HUES64 (cell line): ENCODE data around the gene LATS2.
"Not testable (repeated sequence)": the region's sequence is repeated elsewhere in the genome, so short reads cannot be mapped to it uniquely, and the experiment has no call there.

Source experiments
- H3K27ac ChIP-seq: 2 replicates; pipeline ENCODE4 v1.7.0; 2013; ENCODE audit warnings: low read depth, low read length, inconsistent platforms
- H3K27me3 ChIP-seq: 2 replicates; pipeline ENCODE4 v1.6.1; 2013; ENCODE audit warnings: mild to moderate bottlenecking, low read length; ENCODE audit not compliant: insufficient read depth
- H3K36me3 ChIP-seq: 2 replicates; pipeline ENCODE4 v1.6.1; 2013; ENCODE audit warnings: mild to moderate bottlenecking, low read length; ENCODE audit not compliant: insufficient read depth
- H3K4me1 ChIP-seq: 2 replicates; pipeline ENCODE4 v1.6.1; 2013; ENCODE audit warnings: mild to moderate bottlenecking, low read length, moderate library complexity; ENCODE audit not compliant: insufficient read depth
- H3K4me3 ChIP-seq: 2 replicates; pipeline ENCODE4 v1.5.1; 2013; ENCODE audit warnings: mild to moderate bottlenecking, low read length, moderate library complexity
- H3K9ac ChIP-seq: 2 replicates; pipeline ENCODE4 v1.6.1; 2013; ENCODE audit warnings: mild to moderate bottlenecking, low read depth, low read length
- H3K9me3 ChIP-seq: 2 replicates; pipeline ENCODE4 v1.6.1; 2013; ENCODE audit warnings: low read depth, low read length; ENCODE audit not compliant: insufficient read depth
- WGBS: fragments of 150-250, 120-280 bp; methylation state at CpG from one replicate; pipeline ENCODE4 v1.1.7; 2013; ENCODE audit warnings: missing lambda C conversion rate; 5-methylcytosine and 5-hydroxymethylcytosine counted together

Gene LATS2

GRCh38 chr13:21058361-21058760 lies 3.0 kb downstream of the LATS2 start:
- Histone ChIP-seq H3K4me3 (no peak overlapping the region), H3K27ac (no peak overlapping the region), H3K4me1 (peaks cover 26% of the 10 kb centered on the region), H3K9me3 (no peaks in the 10 kb centered on the region), H3K27me3 (0 out of 2 replicates have a peak, but pooled peaks cover 4% of the 10 kb centered on the region), H3K36me3 (peaks cover 3% of the 10 kb centered on the region), H3K9ac (no peak overlapping the region)
- WGBS: 63% methylated on average over 2 of the region's 2 CpGs

GRCh38 chr13:21055511-21056045 lies 5.8 kb downstream of the LATS2 start:
- H3K36me3 ChIP-seq: peaks cover 3% of the 10 kb centered on the region
- H3K4me3 ChIP-seq: no peak overlapping the region
- 92% methylated on average over 2 of the region's 2 CpGs for WGBS

GRCh38 chr13:21055016-21055415 lies 6.4 kb downstream of the LATS2 start:
- Histone ChIP-seq H3K9ac (no peak overlapping the region), H3K27ac (no peak overlapping the region), H3K4me3 (no peak overlapping the region), H3K27me3 (0 out of 2 replicates have a peak, but pooled peaks cover 1% of the 10 kb centered on the region), H3K4me1 (peaks cover 22% of the 10 kb centered on the region), H3K9me3 (no peaks in the 10 kb centered on the region), H3K36me3 (peaks cover 3% of the 10 kb centered on the region)
- 90% methylated on average over 1 of the region's 2 CpGs for WGBS

More at GRCh38 chr13:21055511-21056045, 5.8 kb downstream of the LATS2 start:
- H3K27me3 ChIP-seq: 0 out of 2 replicates have a peak, but pooled peaks cover 4% of the 10 kb centered on the region
- H3K4me1 ChIP-seq: peaks cover 22% of the 10 kb centered on the region
- no peaks in the 10 kb centered on the region for H3K9me3 ChIP-seq
- H3K27ac ChIP-seq: no peak overlapping the region
- H3K9ac ChIP-seq: no peak overlapping the region

DNA sequence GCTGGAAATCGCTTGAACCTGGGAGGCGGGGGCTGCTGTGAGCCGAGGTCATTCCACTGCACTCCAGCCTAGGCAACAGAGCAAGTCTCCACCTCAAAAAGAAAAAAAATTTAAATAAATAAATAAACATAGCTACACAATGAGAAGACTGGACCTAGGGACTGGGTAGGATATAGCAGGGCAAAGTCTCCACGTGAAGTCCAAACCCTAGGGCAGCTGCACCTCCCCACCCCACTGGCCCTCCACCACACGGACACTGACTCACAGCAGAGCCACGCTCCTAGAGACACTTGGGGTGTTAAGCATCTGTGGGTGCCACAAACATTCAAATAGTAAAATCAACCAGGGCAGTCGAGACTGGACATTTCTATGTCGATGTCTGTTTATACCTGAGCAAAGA lies 7.1 kb downstream of the LATS2 start:
- H3K4me3 ChIP-seq: no peak overlapping the region

GRCh38 chr13:21053231-21053630 lies 8.2 kb downstream of the LATS2 start:
- Histone ChIP-seq H3K4me1 (peaks cover 22% of the 10 kb centered on the region), H3K36me3 (peaks cover 3% of the 10 kb centered on the region), H3K27ac (no peak overlapping the region), H3K27me3 (no peaks in the 10 kb centered on the region), H3K9me3 (no peaks in the 10 kb centered on the region), H3K9ac (no peak overlapping the region), H3K4me3 (no peak overlapping the region)
- 93% methylated on average over 5 of the region's 5 CpGs for WGBS

More for the DNA sequence above, 7.1 kb downstream of the LATS2 start:
- Histone ChIP-seq H3K36me3 (peaks cover 3% of the 10 kb centered on the region), H3K9me3 (no peaks in the 10 kb centered on the region), H3K27ac (no peak overlapping the region), H3K4me1 (peaks cover 26% of the 10 kb centered on the region), H3K27me3 (no peaks in the 10 kb centered on the region), H3K9ac (no peak overlapping the region)
- WGBS: 88% methylated on average over 8 of the region's 8 CpGs

DNA sequence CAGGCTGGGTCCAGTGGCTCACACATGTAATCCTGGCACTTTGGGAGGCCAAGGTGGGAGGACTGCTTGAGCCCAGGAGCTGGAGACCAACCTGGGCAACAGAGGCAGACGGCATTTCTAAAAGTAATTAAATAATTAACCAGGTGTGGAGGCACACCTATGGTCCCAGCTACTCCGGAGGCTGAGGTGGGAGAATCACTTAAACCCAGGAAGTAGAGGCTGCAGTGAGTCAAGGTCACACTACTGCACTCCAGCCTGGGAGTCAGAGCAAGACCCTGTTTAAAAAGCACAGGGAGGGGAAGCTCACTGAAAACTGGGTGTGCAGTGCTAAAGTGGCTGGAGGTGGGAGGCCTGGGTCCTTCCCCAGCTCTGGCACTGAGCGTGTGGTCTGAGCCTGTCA lies 9.7 kb downstream of the LATS2 start:
- Histone ChIP-seq H3K27ac (no peak overlapping the region), H3K27me3 (no peaks in the 10 kb centered on the region), H3K4me1 (peaks cover 14% of the 10 kb centered on the region), H3K9me3 (no peaks in the 10 kb centered on the region), H3K36me3 (peaks cover 3% of the 10 kb centered on the region), H3K9ac (no peak overlapping the region), H3K4me3 (no peak overlapping the region)
- WGBS: 98% methylated on average over 3 of the region's 3 CpGs

GRCh38 chr13:21050288-21051197 lies 10.8 kb downstream of the LATS2 start:
- no peaks in the 10 kb centered on the region for H3K27me3 ChIP-seq
- 93% methylated on average over 16 of the region's 16 CpGs for WGBS
- no peak overlapping the region for H3K4me3 ChIP-seq
- peaks cover 11% of the 10 kb centered on the region for H3K36me3 ChIP-seq
- peaks cover 8% of the 10 kb centered on the region for H3K4me1 ChIP-seq
- H3K9ac ChIP-seq: no peak overlapping the region
- no peaks in the 10 kb centered on the region for H3K9me3 ChIP-seq
- no peak overlapping the region for H3K27ac ChIP-seq

DNA sequence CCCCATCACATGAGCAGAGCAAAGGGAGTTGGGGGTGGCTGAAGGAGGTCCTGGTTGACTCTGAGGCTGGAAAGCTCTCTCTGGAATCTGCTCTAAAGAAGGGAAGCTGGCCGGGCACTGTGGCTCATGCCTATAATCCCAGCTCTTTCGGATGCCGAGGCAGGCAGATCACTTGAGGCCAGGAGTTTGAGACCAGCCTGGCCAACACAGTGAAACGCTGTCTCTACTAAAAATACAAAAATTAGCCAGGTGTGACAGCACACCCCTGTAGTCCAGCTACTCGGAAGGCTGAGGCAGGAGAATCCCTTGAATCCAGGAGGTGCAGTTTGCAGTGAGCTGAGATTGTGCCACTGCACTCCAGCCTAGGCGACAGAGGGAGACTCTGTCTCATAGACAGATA lies 11.7 kb downstream of the LATS2 start:
- H3K4me1 ChIP-seq, H3K27me3 ChIP-seq, H3K27ac ChIP-seq, H3K4me3 ChIP-seq, H3K9me3 ChIP-seq, H3K9ac ChIP-seq: not testable (repeated sequence)
- peaks cover 19% of the 10 kb centered on the region for H3K36me3 ChIP-seq
- 87% methylated on average over 6 of the region's 6 CpGs for WGBS

DNA sequence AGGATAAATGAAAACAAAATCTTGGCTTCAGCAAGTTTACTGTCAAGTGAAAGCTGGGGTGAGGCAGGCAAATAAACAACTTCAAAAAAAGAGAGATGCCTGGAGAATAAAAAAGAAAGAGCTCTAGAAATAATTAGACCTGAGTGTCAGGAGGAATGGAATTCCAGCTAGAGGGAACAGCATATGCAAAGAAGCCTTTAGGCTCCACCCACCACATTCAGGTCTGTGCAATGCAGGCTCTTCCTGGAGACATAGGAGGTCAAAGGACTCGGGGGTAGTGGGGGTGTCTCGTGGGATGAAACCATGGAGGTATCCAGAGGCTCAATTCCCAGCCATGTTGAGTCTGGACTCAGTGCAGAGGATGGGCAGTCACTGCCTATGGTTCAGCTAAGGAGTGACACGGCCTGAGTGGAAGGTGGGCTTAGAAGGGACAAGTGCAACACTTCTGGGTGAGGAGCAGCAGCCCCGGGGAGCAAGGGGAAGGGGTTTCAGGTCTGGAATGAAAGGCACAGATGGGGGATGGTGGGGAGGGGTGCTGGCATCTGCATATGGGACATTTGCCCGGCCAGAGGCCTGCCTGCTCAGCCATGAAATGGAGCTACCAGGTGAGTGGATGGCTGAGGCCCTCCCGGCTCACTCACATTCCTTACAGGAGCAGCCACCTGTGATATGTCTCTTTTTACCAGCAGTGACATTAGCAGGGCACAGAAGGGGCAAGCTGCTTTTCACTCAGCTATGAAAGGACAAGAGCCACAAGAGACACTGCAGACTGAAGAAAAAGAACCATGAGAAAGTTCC lies 12.3 kb downstream of the LATS2 start:
- WGBS: 81% methylated on average over 6 of the region's 6 CpGs
- H3K27ac ChIP-seq: no peak overlapping the region
- H3K9me3 ChIP-seq: no peaks in the 10 kb centered on the region
- peaks cover 8% of the 10 kb centered on the region for H3K4me1 ChIP-seq
- no peak overlapping the region for H3K4me3 ChIP-seq
- H3K9ac ChIP-seq: no peak overlapping the region
- no peaks in the 10 kb centered on the region for H3K27me3 ChIP-seq
- H3K36me3 ChIP-seq: peaks cover 25% of the 10 kb centered on the region

DNA sequence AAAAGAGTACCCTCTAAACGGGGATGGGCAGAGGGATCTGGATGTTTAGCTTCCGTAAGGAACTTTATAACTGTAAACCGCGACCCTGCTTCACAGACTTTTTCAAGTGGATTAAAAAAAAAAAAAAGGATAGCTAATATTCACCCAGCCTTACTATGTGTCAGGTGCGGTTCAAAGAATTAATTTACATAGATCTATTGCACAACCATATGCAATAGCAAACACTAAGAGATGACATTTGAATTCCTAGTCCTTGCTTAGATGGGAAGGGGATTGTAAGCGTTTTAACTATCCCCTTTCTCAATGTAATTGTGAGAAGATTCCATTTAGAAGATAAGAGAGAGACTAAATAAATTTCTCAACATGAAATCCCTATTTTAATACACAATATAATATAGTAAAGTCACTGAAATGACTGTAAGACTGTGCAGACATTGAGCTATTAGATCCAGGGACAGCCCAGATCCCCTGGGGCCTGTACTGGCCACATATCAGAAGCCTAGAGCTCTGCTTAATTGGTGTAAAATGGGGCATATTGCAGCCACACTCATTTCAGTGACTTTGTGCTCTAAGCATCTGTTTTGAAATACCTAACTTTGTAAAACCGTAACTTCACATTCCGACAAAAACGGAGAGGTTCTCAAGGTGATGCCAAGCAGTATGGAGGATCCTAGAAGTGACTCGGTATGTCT lies 13.6 kb downstream of the LATS2 start:
- H3K27ac ChIP-seq: no peak overlapping the region
- H3K4me3 ChIP-seq: no peak overlapping the region
- H3K9ac ChIP-seq: no peak overlapping the region
- peaks cover 8% of the 10 kb centered on the region for H3K4me1 ChIP-seq
- H3K9me3 ChIP-seq: no peaks in the 10 kb centered on the region
- 96% methylated on average over 9 of the region's 10 CpGs for WGBS
- peaks cover 35% of the 10 kb centered on the region for H3K36me3 ChIP-seq
- no peaks in the 10 kb centered on the region for H3K27me3 ChIP-seq
